ENCODE measurements around the gene MEAK7.

DNA sequence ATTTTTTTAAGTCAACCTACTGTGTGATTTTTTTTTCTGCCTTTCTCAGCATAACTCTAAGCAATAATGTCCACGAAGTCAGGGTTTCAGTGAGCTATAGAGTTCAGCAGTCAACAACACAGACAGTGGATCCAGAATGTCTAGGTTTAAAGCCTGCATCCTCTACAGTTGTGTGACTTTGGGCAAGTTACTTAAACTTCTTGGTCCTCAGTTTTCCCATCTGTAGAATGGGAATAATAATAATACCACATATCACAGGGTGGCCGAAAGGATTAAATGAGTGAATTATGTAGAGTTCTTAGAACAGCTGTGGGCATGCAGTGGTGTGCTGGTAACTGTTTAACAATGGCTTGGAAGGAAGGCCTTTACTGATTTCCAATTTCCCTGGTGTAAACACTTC, 38.8 kb upstream of the MEAK7 start:
- TF ChIP-seq PATZ1 (CRISPR knock-in tag; IDR thresholded peaks at IDR 0.05; ENCODE audit: borderline replicate concordance) (no peak), ZNF8 (CRISPR knock-in tag; IDR thresholded peaks at IDR 0.05) (no peak), BACH2 (CRISPR knock-in tag; IDR thresholded peaks at IDR 0.05; ENCODE audit: borderline replicate concordance) (no peak), CSRNP3 (CRISPR knock-in tag; IDR thresholded peaks at IDR 0.05) (no peak), POU6F1 (CRISPR knock-in tag; IDR thresholded peaks at IDR 0.05; ENCODE audit: borderline replicate concordance, low read depth) (no peak), ARNTL (CRISPR knock-in tag; IDR thresholded peaks at IDR 0.05; ENCODE audit: borderline replicate concordance, low read depth) (no peak)

All from SK-N-SH treated with all-trans-retinoic acid at 6 μM for 48 hours (cell line).